SK-N-SH (cell line): ENCODE data around the gene FLYWCH2.

Experiments
- CTCF ChIP-seq: fragments of 200-600 bp; sonication (generic); IDR thresholded peaks from 2 replicates; pipeline ENCODE4 v1.6.1; 2017; ENCODE audit warnings: antibody characterized with exemption, mild to moderate bottlenecking, moderate library complexity
- FOXJ3 ChIP-seq: sonication (generic); formaldehyde crosslinking; IDR thresholded peaks from 2 replicates; pipeline ENCODE4 v1.5.1; 2020; ENCODE audit warnings: mild to moderate bottlenecking, missing genetic modification reagents
- JUND ChIP-seq: IDR thresholded peaks from 2 replicates; pipeline ENCODE4 v1.4.0; 2012
- NFIC ChIP-seq: IDR thresholded peaks from 2 replicates; pipeline ENCODE4 v1.4.0; 2012; ENCODE audit warnings: borderline replicate concordance
- POLR2AphosphoS5 ChIP-seq: IDR thresholded peaks from 2 replicates; pipeline ENCODE4 v1.6.1; 2012; ENCODE audit warnings: low read depth, low read length
- RAD21 ChIP-seq: IDR thresholded peaks from 2 replicates; pipeline ENCODE4 v1.6.1; 2012; ENCODE audit warnings: mild to moderate bottlenecking, low read length
- YY1 ChIP-seq: IDR thresholded peaks from 2 replicates; pipeline ENCODE4 v1.4.0; 2012; ENCODE audit warnings: low read depth, mild to moderate bottlenecking

- TF ChIP-seq RAD21: no peak
- TF ChIP-seq CTCF: no peak
- no peak for TF ChIP-seq YY1
- TF ChIP-seq POLR2AphosphoS5: no peak
- TF ChIP-seq JUND: no peak
- no peak for TF ChIP-seq FOXJ3 (CRISPR knock-in tag)
- TF ChIP-seq NFIC: no peak
Observed at GRCh38 chr16:2881783-2882649, 999 bp upstream of the FLYWCH2 start.
